Keratinocyte (primary cell): Measurements from ENCODE around the gene MZT2A.
"Not testable (repeated sequence)": the region's sequence is repeated elsewhere in the genome, so short reads cannot be mapped to it uniquely, and the experiment has no call there.

Experiments
- CTCF ChIP-seq, 3 experiments: IDR thresholded peaks in 1 of 3; conservative IDR thresholded peaks in 1 of 3; optimal IDR thresholded peaks in 1 of 3; 2 replicates in 2 of 3; 3 replicates in 1 of 3; pipeline versions ENCODE3 to v1.5.1; 2011; ENCODE audit warnings: low read length in 3 of 3, mild to moderate bottlenecking in 3 of 3, moderate library complexity in 2 of 3, control low read depth in 1 of 3, inconsistent platforms in 1 of 3; ENCODE audit not compliant: insufficient read depth in 2 of 3; ENCODE audit errors: extremely low read depth in 1 of 3
- EZH2 ChIP-seq: IDR thresholded peaks from one replicate; pipeline ENCODE4 v1.6.1; 2012; ENCODE audit warnings: inconsistent platforms, mild to moderate bottlenecking, low read length, moderate library complexity

- TF ChIP-seq CTCF (optimal IDR thresholded peaks at IDR 0.05 in 1 of 3, IDR thresholded peaks at IDR 0.05 in 1 of 3, conservative IDR thresholded peaks at IDR 0.05 in 1 of 3; ENCODE audit: extremely low read depth in 1 of 3, insufficient read depth in 2 of 3, low read length in 3 of 3); EZH2: not testable (repeated sequence)
Observed at GRCh38 chr2:131503587-131503986, 11.4 kb upstream of the MZT2A start.
